Activated CD4-positive, alpha-beta T cell treated with anti-CD3 and anti-CD28 coated beads, Interleukin-2, amount 50 U/mL, for 1 hour (primary cell): ENCODE data around the gene DNHD1.

ENCODE experiments used
- DNase-seq: peaks from one replicate; pipeline ENCODE4 v3.0.0-alpha.2; 2020

DNHD1 gene

DNA sequence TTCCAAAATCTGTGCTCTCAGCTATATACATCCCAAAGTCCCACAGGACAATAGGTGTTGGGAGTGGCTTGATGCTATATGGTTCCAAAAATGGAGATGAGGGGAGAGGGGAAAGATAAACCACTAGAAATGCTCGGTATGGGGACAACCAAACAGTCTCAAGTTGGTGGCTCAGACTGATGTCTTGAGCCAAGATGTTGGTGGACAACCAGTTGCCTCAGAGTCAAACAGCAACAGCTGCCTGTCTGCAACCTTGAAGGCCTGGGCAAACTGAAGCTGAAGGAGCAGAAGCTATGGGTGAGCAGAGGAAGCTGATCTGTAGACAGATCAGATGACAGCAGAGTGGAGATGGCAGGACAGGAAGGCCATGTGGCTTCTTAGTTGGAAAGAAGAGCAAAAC, 102.4 kb downstream of the DNHD1 start:
- no peak for DNase-seq

DNA sequence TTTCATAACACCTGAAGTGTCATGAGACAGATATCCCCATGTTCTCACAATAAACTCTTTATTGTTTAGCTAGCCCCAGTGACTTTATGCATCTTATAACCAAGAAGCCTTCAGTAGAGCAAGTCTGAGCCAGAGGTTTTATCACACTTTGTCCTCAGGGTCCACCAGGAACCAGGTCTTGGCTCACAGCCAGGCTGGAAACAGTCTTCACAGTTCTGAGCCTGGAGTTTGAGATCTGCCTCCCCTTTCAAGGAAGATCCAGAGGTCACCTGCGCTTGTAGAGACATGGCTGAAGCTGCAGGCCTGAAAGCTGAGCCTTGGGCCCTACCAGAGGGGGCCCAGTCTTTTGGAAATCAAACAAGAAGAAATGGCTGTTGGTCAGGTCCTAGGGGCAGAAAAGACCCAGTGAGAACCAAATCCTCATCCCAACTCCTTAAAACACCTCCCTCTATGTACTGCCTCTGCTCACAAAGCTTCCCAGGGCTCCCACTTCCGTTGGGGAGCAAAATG, 102.9 kb downstream of the DNHD1 start:
- DNase-seq: no peak

DNA sequence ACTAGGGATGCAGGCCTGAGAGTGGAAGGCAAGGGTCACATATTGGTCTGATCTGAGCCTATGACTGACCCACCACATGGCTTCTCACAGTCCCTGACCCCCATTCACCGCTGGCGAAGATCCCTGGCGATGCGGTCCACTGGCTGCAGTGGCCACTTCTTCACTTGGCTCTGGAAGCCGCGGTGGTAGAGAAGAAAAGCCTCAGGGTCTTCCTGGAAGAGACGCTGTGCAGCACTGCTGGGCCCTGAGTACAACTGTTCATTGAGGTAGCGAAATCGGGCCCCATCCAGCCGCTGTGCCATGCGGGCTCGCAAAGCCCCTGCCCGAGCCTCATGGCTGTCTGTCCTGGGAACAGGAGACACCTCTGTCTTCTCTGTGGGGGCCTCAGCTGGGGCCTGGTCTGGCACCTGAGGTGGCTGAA, 104.0 kb downstream of the DNHD1 start:
- no peak for DNase-seq

DNA sequence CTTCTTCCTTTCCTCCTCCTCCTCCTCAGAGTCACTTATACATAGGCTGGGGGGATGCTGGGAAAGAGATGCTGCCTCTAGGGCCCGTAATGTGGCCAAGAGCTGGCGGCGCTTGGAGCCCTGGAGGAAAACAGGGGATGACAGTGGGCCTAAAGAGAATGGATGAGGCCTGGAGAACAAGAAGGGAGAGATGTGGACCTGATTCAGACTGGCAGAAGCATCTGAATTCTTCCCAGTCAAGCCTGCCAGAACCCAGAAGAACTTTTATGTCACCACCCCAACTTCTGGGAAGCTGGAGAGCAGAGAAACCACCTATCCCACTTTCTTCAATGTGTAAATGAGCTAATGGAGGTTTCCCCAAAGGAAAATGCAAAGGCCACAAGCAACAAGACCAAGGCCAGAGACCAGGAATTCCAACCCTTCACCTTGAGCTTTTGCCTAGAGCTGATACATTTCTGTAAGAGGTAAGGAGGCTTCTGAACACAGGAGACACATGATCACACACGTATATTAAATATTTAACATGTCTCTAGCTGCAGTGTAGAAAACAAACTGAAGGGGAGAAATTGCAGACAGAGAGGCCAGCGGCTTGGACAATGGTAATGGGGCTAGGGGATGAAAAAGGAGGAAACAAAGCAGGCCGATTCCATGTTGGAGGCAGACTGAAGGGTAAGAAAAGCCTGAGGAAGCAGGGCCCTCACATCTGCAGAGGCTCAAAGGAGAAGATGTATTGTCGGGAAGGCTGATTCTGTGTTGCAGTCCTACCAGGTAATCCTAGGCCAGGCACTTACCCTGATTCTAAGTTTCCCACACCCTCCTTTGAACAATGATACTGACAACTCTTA, 105.2 kb downstream of the DNHD1 start:
- no peak for DNase-seq

DNA sequence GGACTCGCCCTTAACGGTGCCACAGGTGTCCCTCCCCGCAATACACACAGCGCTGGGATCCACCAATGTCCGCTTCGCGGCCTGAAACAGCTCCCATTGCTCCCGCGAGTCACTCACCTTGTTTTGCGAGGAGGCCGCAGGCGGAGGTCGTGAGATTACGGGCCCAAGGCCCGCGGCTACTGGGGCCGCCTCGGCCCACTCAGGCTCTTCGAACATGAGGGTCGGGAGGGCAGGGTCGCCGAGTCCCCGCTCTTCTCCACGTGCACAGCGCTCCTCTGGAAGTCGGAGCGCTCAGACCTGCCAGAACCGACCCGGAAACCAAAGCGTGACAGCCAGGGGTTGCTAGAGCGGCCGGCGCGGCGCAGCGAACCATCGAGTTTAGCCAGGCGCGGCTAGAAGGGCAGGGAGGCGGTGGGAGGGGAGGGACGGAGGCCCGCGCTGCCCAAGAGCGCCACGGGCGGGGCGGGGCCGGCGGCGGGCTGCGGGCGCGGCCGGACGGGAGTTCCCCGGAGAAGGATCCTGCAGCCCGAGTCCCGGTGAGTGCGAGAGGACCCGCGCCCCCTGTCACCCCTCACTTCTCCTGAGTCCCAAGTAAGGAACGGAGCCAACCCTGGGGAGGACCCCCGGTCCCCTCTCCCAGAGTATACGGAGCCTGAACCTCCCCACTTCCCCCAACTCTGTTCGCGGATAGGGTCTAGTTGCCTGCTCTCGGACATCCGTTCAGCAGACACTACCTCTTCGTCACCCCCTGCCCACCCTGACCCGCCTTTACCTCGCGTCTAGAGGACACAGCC, 106.4 kb downstream of the DNHD1 start, which contains the start of the genes ILK and RRP8:
TSS of gene ILK (plus strand) at position 488 of the 794 bp plus-strand sequence. CDS start 498 bp downstream, outside the sequence.
TSS of gene RRP8 (minus strand) at position 330 of the 794 bp plus-strand sequence. CDS start at position 216, 114 bp downstream.
- DNase-seq: peak; percentile 83

DNA sequence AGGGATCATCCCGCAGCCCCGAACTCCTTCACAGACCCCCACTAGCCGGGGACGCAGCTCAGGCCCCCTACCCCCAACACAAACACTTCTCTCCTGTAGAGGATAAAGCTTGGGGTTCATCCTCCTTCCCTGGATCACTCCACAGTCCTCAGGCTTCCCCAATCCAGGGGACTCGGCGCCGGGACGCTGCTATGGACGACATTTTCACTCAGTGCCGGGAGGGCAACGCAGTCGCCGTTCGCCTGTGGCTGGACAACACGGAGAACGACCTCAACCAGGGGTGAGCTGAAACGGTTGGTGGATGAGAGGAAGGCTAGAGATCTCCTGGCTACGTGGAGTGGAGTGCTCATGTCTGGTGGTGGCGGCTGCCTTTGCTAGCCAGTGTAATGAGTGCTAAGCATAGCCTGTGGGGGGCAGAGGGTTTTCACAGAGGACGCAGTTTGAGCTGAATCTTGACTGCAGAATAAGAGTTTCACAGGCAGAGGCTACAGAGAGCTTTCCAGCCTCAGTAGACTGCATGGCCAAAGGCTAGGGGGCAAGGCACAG, 107.1 kb downstream of the DNHD1 start:
- DNase-seq: peak; percentile 56

DNA sequence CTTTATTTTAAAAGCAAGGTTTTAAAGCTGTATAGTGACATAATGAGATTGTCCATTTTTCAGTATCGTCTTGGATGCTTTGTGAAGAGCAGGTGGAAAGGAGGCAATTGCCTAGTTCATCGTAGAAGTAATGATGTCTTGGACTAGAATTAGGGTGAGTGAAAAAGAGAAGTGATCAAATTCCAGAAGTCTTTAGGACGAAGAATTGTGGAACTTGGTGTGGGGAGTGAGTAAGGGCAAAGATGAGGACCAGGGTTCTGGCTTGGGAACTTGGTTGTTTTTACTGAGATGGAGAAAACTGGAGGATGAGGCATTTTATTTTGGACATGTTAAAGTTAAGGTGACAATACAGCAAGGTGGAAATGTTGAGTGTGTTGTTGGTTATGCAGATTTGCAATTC, 107.7 kb downstream of the DNHD1 start:
- DNase-seq: no peak

DNA sequence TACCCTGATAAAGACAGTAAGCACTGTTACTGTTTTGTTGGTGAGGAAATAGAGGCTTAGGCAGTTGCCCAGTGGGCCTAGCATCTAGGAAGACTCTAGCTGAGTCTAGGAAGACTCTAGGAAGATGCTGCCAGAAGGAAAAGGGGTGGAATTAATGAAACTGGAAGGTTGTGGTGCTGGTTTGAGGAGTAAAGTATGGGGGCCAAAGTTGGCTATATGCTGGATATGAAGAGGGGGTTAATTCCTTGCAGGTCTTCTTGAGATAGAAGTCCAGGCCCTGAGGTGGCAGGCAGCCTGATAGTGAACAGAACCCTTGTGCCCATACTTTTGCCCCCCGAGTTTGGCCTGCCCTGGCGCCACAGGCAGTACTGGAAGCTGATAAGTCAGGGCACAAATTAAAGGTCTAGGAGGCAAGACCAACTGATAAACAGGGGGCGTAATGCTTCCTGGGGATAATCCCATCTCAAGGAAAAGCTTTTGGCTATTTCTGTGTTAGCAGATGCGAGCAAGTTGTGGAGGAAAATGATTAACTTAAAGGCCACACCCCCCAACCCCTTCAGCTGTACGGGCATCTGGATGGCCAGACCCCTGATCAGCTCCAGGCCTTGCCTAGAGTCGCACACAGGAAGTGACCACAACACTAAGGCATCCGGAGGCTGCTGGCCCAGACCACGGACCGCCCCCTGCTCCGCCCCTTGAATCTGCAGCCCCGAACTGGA, 109.5 kb downstream of the DNHD1 start:
- peak; percentile 27 for DNase-seq

DNA sequence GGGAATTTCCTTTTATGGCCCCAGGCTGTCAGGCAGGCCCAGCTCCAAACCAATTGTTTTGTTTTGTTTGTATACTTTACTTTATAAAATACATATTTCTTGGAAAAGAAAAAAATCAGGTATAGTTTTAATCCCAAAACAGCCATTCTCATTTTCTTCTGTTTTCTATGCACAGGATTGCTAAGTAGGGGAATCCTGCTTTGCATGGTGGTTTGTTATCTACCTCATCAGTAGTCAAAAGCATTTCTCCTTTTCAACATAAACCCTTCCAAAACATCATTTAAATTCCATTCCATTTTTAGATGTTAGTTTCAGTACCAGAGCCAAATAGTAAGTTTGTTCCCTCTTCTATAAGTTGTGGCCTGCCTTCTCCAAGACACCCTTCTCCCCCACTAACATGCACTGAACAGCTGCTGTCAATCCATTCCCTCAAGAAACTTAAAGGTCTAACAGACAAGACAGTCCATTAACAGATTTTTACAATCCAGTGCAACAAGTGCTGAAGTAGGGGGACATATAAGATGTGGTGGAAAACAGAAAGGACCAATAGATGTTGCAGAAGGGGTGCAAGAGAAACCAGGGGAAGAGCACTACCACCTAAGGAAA, 110.2 kb downstream of the DNHD1 start:
- DNase-seq: no peak

DNA sequence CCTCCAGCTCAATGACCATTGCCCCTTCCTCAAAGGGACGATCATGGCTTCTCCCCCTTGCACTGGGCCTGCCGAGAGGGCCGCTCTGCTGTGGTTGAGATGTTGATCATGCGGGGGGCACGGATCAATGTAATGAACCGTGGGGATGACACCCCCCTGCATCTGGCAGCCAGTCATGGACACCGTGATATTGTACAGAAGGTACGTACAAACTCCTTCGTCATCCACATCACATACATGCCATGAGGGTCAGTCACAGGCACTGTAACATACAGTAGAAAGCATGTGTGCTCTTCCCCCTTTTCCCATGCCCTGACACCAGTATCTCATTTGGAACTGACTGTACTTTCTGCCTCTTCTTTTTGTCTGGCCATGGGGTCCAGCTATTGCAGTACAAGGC, 110.9 kb downstream of the DNHD1 start:
- DNase-seq: no peak

DNA sequence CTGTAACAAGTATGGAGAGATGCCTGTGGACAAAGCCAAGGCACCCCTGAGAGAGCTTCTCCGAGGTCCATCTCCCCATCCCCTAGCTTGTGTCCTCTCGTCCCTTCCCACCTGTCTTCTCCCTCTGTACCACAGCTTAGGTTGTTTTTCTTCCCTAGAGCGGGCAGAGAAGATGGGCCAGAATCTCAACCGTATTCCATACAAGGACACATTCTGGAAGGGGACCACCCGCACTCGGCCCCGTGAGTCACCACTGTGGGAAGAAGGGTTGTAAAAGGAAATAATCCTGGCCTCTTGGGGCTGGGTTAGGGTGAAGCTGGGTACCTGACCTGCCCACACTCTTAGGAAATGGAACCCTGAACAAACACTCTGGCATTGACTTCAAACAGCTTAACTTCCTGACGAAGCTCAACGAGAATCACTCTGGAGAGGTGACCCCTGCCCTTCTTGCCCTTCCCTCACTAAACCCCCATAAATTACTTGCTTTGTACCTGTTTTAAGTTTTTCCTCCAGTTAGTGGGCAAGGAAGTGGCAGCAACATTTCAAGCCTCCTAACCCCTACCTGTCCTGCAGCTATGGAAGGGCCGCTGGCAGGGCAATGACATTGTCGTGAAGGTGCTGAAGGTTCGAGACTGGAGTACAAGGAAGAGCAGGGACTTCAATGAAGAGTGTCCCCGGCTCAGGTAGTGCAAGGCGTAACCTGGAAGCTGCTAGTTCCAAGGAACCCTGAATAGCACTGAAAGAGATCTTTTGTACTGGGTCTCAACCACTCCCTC, 111.8 kb downstream of the DNHD1 start:
- DNase-seq: no peak

DNA sequence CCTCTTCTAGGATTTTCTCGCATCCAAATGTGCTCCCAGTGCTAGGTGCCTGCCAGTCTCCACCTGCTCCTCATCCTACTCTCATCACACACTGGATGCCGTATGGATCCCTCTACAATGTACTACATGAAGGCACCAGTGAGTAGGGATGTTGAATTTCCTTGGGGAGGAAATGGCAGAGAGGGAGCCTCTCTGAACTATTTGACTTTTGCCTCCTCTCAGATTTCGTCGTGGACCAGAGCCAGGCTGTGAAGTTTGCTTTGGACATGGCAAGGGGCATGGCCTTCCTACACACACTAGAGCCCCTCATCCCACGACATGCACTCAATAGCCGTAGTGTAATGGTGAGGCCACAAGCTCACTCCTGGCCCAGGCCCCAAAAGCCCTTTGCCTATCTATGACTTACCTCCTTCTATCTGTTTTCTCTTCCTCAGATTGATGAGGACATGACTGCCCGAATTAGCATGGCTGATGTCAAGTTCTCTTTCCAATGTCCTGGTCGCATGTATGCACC, 112.5 kb downstream of the DNHD1 start:
- no peak for DNase-seq

DNA sequence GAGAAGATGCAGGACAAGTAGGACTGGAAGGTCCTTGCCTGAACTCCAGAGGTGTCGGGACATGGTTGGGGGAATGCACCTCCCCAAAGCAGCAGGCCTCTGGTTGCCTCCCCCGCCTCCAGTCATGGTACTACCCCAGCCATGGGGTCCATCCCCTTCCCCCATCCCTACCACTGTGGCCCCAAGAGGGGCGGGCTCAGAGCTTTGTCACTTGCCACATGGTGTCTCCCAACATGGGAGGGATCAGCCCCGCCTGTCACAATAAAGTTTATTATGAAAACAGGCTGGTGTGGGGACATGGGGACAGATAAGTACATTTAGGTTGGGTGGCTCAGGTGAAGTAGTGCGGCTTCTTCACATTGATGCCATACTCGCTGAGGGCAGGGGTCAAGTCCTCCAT, 113.5 kb downstream of the DNHD1 start:
- DNase-seq: no peak

DNA sequence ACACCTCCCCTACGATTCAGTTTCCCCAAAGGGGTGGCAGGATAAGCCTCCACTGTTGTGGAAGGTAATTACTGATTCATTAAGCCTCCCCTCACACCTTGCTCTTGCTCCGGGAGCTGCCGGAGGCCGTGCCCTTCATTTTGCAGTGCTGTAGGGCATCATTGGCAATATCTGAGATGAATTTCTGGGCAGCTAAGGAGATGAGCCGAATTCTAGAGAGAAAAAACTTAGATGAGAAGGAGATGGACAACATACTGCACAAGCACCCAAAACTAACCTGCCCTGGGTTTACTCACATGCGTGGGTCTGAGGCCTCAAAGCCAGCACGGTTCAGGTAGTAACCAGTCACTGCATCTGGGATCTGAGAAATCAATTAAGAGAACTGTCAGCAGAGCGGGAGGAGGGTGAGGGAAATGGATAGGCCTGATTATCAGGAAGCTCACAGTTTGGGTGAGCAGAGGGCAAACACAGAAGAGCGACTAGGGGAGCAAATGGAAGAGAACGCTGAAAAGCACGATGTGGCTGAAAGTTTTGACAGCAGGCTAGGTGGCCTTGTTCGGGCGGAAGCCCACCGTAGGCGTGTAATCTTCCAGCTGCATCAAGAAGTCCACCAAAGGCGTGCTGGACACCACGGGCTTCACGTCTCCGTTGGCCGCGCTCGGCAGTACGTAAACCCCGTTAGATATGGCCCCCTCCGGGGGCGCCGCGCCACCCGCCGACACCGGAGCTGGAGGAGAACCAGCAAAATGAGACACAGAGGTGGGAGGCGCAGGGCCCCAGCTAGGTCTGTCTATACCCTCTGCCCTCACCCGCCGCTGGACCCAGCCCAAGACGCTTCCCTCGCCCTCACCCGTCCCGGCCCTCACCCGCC, 114.2 kb downstream of the DNHD1 start:
- DNase-seq: peak; percentile 28

DNA sequence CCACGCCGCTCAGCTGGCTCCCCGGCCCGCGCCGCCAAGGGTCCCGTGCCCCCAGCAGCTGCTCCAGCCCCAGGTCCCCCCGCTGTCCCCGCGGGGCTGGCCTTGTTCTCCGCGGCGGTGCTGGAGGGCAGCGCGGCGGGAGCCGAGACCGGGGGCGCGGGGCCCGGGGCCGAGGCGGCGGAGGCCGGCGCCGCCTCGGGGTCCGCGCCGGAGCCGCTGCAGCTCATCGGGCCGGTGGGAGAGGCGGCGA, 114.8 kb downstream of the DNHD1 start:
- no peak for DNase-seq

DNA sequence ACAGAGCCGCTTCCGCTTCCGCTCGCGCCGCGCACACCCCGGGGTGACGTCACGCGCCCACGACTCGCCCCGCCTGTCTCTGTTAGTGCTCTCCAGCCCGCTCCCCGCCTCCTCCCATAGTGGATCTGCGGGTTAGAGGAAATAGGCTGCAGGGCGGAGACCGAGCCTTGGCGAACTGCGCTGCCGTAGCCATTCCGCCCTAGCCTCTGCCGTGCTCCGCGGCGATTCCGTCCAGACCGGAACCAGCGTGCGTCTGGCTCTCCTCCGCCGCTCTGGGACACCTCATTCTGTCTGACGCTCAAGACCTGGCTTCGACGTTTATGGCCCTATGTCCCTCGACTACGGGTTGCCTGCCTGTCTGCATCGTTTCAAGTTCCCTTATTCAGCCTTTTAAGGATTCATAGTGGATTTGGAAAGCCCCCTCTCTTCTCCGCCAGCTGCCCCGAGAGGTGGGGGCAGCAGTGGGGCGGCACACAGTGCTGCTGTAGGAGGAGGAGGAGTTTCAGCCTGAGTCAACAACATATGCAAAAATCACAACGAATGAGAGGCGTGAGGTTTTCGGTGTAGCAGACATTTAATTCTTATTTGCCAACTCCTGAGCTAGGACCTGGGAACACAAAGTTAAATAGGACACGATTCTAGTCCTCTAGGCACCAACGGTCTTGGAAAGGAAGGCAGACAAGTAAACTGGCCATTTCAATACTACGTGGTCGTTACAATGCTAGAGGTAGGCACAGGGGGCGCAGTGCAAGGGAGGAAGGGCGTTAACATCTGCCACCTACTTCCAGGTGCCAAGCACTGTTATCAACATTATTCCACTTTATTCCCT, 115.3 kb downstream of the DNHD1 start, which contains the start of gene TAF10:
TSS of gene TAF10 (minus strand) at position 4 of the 829 bp plus-strand sequence. CDS start 27 bp downstream, outside the sequence.
- peak; percentile 94 for DNase-seq

DNA sequence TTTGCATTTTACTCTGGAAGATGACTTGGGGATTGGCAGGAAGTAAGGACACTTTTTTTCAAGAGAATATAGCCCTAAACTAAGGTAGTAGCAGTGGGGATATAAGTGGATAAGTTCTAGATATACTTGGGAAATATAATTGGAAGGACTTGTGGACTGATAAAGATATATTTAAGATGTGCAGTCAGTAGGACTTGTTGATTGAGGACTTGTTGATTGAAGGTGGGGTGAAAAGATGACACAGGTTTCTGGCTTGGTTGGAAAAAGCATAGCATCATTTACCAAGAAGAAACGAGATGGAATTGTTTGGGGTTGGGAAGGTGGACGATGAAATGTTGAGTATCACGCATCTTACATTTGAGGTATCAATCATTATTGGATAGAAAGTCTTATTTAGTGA, 116.4 kb downstream of the DNHD1 start:
- DNase-seq: no peak

DNA sequence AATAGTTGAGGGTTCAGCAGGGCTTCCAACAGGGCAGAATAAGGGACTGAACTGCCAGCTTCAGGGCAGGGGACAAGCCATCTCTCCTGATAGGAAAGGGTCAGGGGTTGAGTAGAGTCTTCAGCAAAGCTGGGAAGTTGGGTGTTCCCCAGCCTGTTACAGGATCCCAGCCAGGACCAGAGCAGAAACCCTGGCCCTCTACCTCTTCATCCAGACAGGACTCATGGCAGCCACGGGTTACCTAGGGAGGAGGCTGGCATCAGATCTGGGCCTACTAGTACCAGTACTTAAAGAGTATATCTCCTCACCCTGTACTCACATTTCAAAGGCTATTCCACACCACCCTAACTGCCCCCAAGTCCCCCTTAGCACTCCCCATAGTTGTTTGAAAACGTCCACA, 117.4 kb downstream of the DNHD1 start:
- no peak for DNase-seq

DNA sequence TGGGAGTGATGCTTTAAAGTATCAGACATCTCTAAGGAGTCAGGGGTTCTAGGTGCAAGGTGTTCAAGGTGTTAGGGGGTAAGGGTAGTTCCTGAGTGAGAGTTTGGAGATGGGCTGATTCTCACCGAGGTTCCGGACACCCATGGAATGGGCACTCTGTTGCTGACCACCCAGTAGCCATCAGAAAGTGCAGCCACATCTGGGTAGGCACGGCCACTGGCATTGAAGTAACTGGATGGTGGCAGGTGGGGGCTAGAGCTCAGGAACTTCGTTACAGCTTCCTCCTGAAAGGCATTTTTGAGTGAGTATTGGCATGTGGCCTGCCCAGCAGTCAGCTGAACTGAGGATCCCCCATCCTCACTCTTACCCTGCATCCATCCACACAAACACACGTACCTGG, 118.0 kb downstream of the DNHD1 start:
- DNase-seq: no peak
